Measurements from ENCODE around the gene ACAD9.
"Not testable (repeated sequence)": the region's sequence is repeated elsewhere in the genome, so short reads cannot be mapped to it uniquely, and the experiment has no call there.

Gene ACAD9

GRCh38 chr3:128863560-128863959, 15.9 kb upstream of the ACAD9 start:
- no peak for DNase-seq

GRCh38 chr3:128864351-128864811, 15.0 kb upstream of the ACAD9 start:
- no peak for DNase-seq

DNA sequence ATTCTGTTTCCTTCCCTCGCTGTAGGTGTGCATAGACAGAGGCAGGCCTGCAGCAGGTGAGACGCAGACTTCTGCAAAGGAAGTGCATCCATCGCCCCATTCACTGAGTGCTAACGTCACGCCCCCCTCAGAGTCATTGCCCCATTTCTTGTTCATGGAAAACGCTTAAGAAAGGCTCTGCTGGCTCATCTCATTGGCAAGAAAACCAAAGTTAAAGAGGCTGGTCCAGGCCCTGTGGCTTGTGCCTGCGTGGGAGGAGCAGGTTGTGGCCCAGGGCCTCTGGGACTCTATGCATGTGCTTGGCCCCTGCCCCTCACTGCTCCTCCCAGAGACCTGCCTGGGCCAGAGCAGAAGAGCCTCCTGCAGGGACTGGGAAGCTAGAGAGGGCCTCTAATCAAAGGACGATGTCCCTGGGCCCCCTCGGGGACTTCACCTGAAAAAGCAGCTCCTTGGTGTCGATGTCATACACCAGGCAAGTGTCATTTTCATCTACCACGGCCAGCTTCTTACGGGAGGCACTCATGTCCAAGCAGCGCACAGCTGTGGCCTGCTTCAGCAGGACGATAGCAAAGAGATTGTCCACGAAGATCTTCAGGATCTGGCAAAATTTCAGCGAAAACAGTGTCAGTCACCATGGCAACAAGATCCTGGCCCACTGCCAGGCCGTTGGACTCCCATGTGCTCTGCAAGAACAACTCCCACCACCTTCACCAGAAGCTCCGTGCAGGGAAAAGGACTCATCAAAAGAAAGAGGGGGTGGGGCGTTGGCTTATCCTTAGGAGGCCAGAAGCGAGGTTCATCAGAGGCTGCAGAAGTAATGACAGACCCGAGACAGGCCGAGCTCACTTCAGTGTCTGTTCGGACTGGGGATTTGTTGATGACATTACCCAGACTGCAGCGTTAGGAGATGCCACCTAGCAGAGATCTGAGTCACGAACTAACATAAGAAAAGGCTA, 14.3 kb upstream of the ACAD9 start:
- DNase-seq, result not testable (repeated sequence)

GRCh38 chr3:128867200-128868125, 12.0 kb upstream of the ACAD9 start:
- DNase-seq, result no peak

- no peak for DNase-seq
Measured at GRCh38 chr3:128870347-128870746, 9.1 kb upstream of the ACAD9 start.

GRCh38 chr3:128872282-128872681, 7.1 kb upstream of the ACAD9 start:
- no peak for DNase-seq

DNA sequence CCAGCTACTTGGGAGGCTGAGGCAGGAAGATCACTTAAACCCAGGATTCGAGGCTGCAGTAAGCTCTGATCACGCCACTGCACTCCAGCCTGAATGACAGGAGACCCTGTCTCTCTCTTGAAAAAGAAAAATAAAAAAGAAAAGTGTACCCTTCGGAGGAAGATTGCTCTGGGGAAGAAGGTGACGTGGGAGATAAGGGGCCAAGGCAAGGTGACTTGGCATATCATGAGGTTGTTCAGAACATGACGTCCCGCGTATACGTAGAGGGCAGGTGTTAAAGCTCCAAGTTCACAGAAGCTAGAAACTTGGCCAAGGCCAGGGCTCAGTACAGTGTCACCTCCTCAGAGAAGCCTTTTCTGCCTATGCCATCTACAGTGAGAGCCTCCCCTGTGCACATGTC, 6.7 kb upstream of the ACAD9 start:
- DNase-seq, result no peak

GRCh38 chr3:128873244-128874022, 6.0 kb upstream of the ACAD9 start:
- DNase-seq, result no peak

GRCh38 chr3:128874481-128875180, 4.8 kb upstream of the ACAD9 start:
- no peak for DNase-seq

GRCh38 chr3:128875556-128876120, 3.8 kb upstream of the ACAD9 start:
- DNase-seq, result peak; percentile 77

DNA sequence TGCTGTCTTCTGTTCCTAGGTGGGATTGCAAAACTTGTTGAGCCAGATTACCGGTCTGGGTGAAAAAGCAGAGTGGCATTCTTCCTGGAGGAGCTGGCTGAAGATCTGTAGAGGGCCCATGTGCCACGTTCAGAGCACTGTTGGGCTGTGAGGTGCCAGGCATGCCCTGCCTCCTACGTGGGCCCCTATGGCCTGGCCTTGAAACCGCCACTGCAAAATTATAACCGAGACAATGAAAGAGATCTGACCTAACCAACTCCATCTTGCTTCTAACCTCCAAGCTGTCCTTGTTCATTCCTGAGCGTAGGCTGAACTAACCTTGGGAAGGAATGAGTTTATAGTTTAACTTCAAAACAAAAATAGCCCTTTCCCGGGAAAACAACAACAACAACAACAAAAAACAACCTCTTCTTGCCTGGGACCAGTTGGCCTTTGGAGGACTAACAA, 1.4 kb upstream of the ACAD9 start:
- DNase-seq, result no peak

DNA sequence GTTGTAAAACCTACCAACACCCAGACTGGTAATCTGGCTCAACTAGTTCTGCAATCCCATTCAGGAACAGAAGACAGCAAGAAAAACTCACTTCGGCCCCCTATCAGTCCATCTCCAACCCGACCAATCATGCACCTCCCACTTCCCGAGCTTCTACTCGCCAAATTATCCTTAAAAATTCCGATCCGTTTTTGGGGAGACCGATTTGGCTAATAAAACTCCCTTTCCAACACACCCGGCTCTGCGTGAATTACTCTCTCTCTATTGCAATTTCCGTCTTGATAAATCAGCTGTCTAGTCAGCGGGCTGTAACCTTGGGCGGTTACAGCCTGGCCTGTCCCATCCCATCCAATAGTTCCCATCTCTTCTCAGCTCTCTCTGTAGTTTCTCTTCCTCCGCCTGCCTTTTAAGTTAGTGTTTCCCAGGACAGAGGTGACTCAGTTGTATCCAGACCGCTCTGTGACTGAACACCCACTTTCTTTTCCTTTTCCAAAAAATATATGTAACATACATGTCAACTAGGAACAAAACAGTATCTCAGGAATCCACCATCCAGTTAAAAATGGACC, 780 bp upstream of the ACAD9 start:
- DNase-seq, result no peak

- no peak for DNase-seq
Measured at GRCh38 chr3:128879991-128880390, 571 bp downstream of the ACAD9 start.

DNA sequence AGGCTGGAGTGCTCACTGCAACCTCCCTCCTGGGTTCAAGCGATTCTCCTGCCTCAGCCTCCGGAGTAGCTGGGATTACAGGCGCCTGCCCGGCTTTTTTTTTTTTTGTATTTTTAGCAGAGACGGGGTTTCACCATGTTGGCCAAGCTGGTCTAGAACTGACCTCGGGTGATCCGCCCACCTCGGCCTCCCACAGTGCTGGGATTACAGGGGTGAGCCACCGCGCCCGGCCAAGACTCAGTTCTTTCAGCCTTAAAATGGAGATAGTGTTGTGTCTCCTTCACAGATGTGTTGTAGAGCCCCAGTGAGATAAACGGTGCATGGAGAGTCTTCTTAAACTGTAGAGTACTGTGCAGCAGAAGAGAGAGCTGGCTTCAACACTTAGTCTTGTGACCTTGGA, 1.0 kb downstream of the ACAD9 start:
- not testable (repeated sequence) for DNase-seq

DNA sequence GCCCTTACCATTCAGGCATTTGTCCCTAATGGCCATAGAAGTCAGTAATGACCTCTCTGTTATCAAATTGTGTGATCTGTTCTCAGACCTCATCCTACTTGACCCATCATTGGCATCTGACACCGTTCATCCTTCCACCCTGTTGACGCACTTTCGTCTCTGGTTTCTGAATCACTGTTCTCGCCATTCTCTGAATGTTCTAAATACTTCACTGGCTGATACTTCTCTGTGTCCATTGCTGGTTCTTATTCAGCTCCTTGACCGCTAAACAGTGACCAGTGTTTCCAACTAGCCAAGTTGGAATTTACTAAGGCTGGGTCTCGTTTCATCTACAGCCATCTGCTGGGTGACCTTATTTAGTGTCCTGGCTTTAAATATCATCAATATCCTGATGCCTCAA, 2.2 kb downstream of the ACAD9 start:
- DNase-seq, result no peak

DNA sequence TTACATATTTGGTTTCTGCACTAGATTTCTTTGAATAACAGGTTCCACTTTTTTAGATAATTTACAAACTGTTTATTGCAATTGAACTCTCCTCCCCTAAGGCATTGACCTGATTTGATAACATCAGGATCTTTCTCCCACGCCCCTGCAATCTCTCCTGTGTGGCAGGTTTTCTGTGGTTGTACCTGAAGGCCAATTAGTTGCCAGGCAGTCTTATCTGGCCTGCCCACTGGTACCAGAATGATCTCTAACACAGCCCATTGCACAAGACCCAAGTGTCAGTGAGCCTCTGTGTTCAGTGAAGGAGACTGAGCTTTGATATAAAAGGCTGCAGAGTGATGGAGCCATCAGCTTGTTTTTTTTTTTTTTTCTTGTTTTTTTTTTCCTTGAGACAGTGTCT, 3.3 kb downstream of the ACAD9 start:
- DNase-seq, result no peak

- no peak for DNase-seq
Measured at GRCh38 chr3:128884992-128885391, 5.6 kb downstream of the ACAD9 start.

DNA sequence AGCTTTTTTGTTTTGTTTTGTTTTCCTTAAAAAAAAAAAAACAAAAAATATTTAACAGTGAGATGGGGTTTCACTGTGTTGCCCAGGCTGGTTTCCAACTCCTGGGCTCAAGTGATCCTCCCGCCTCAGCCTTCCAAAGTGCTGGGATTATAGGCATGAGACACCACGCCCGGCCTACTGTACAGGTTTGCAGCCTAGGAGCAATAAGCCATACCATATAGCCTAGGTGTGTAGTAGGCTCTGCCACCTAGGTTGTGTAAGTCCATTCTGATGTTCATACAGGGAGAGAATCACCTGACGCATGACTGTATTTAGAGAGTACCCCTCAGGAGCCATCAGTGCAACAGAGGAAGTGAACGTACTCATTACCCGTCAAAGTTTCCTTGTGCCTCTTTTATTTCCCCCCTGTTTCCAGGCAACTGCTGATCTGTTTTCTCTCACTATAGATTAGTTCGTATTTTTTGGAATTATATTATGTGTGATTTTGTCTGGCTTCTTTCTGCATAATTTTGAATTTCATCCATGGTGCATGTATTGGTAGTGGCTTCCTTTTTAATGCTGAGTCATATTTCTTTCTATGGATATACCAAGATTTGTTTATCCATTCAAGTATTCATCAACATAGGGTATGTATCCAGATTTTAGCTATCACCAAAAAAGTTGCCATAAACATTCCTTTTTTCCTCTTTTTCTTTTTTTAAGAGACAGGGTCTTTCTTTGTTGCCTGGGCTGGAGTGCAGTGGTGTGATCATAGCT, 9.9 kb downstream of the ACAD9 start:
- DNase-seq, result no peak

DNA sequence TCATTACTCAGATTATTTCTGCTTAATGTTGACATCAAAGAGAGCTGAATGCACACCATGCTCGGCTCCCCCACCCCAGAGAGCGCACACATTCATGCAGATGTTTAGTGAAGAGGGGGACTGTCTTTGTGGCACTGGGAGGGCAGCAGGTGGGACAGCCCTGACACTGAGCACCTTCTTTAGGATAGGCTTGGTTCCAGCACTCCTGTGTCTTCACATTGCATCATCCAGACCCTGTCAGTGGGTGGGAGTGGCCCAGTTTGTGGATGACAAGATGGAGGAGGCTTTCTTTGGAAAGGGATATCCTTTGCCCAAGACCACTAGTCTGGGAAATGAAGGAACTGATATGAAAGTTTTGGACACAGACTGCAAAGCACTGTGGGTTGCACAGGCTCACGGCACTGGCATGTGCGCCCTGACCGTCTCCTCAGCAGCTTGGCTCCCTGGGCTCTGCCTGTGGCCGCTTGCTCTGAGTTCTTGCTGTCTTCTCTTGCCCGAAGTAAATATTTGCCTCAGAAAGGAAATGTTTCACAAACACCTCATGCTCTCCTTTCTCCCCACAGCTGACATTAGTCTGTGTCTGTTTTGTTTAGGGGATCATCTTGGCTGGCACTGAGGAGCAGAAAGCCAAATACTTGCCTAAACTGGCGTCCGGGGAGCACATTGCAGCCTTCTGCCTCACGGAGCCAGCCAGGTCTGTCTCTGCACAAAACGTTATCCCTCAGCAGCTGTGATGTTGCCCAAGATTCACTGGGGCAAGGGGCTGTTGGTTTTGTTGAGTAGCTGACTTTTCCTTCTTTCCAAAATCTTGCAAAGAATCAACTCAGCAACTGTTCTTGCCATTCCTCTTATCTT, 16.6 kb downstream of the ACAD9 start:
- DNase-seq, result no peak

DNA sequence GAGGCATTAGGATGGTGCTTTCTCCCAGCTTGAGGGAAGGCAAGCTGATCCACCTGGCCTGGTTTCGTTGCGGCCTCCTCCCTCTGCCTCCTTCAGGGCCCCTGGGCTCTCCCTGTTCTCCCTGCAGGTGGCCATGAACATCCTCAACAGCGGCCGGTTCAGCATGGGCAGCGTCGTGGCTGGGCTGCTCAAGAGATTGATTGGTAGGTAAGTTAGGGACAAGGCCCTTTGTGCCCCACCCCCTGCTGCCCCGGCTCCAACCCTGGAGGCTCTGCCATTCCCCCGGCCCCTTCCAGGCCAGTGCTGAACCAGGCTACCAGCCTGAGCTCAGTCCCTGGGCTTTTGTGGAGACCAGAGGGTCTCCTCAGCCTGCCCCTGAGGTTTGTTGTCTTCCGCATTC, 23.0 kb downstream of the ACAD9 start:
- DNase-seq, result no peak
